GM12891 (cell line): ENCODE data around the gene PDE12.

ENCODE experiments used
- POLR2A ChIP-seq: IDR thresholded peaks from 2 replicates; pipeline ENCODE4 v1.6.1; 2011; ENCODE audit warnings: low read depth, low read length, control low read depth
- POLR2AphosphoS5 ChIP-seq: IDR thresholded peaks from 2 replicates; pipeline ENCODE4 v1.6.1; 2011; ENCODE audit warnings: low read depth, low read length, control low read depth
- POU2F2 ChIP-seq: IDR thresholded peaks from 2 replicates; pipeline ENCODE4 v1.6.1; 2011; ENCODE audit warnings: low read depth, mild to moderate bottlenecking, control low read depth, low read length, moderate library complexity
- SPI1 ChIP-seq: IDR thresholded peaks from 2 replicates; pipeline ENCODE4 v1.6.1; 2011; ENCODE audit warnings: low read depth, low read length, control low read depth
- TAF1 ChIP-seq: IDR thresholded peaks from 2 replicates; pipeline ENCODE4 v1.6.1; 2011; ENCODE audit warnings: low read depth, low read length, control low read depth

- no peak for TF ChIP-seq POLR2A
- no peak for TF ChIP-seq POLR2AphosphoS5
- TF ChIP-seq TAF1: no peak
- no peak for TF ChIP-seq SPI1
- no peak for TF ChIP-seq POU2F2
These were observed 30.7 kb downstream of the PDE12 start for GRCh38 chr3:57586778-57587177.
